ENCODE measurements around the gene RNF215. TPM values are rescaled to one million over a fixed set of nuclear protein-coding genes. Genes with fewer than 3 reads are reported as not detected.
A peak's percentile ranks its signal among the peaks of the same experiment; 100 is the strongest.

Gene RNF215
- 10.5 TPM for total RNA-seq
- long read RNA-seq, transcript RNF215-203 (9 exons, 1,992 nt) = major isoform, 12 of 18 reads
- long read RNA-seq, partial matches to known transcripts = 1 of 18 reads
- long read RNA-seq, other reads (novel, unspliced or antisense) = 4 of 18 reads

GRCh38 chr22:30386960-30387827 lies at the start of gene RNF215:
RNF215 (minus strand) TSS chr22:30387411; CDS start chr22:30387313, 98 bp downstream.
- intact Hi-C loops (cut with DNase I) = loop anchor here (1.0 to 5.0 kb wide), 5 partner anchors 31 to 280 kb away; partner anchors contain the start of genes SF3A1 and TBC1D10A

GRCh38 chr22:30436196-30436595 lies 49.0 kb upstream of the RNF215 start:
- intact Hi-C loops (cut with DNase I) = no loop called here
- no peak for DNase-seq (ENCODE audit: low spot score)

More at GRCh38 chr22:30386960-30387827, at the start of gene RNF215:
- peak; percentile 94 for DNase-seq (ENCODE audit: low spot score)

GRCh38 chr22:30435674-30436126 lies 48.5 kb upstream of the RNF215 start:
- DNase-seq (ENCODE audit: low spot score) = peak; percentile 75
- intact Hi-C loops (cut with DNase I) = no loop called here

- DNase-seq (ENCODE audit: low spot score) = no peak
- intact Hi-C loops (cut with DNase I) = no loop called here
These were observed 47.6 kb upstream of the RNF215 start for GRCh38 chr22:30434843-30435242.

- no peak for DNase-seq (ENCODE audit: low spot score)
- intact Hi-C loops (cut with DNase I) = no loop called here
These were observed 46.6 kb upstream of the RNF215 start for GRCh38 chr22:30433773-30434172.

GRCh38 chr22:30433227-30433626 lies 46.0 kb upstream of the RNF215 start:
- intact Hi-C loops (cut with DNase I) = no loop called here
- no peak for DNase-seq (ENCODE audit: low spot score)

- intact Hi-C loops (cut with DNase I) = no loop called here
- DNase-seq (ENCODE audit: low spot score) = no peak
These were observed 45.3 kb upstream of the RNF215 start for GRCh38 chr22:30432520-30432919.

GRCh38 chr22:30432096-30432495 lies 44.9 kb upstream of the RNF215 start:
- DNase-seq (ENCODE audit: low spot score) = no peak
- intact Hi-C loops (cut with DNase I) = no loop called here

GRCh38 chr22:30430933-30431332 lies 43.7 kb upstream of the RNF215 start:
- intact Hi-C loops (cut with DNase I) = no loop called here
- no peak for DNase-seq (ENCODE audit: low spot score)

GRCh38 chr22:30429887-30430286 lies 42.7 kb upstream of the RNF215 start:
- intact Hi-C loops (cut with DNase I) = loop anchor here (10.0 kb wide), 1 partner anchor 165 kb away; the partner anchor contains the start of gene PES1
- no peak for DNase-seq (ENCODE audit: low spot score)

- DNase-seq (ENCODE audit: low spot score) = no peak
- intact Hi-C loops (cut with DNase I) = loop anchor here (10.0 kb wide), 1 partner anchor 167 kb away; the partner anchor contains the start of gene PES1
These were observed 40.7 kb upstream of the RNF215 start for GRCh38 chr22:30427871-30428270.

GRCh38 chr22:30426388-30427353 lies 39.5 kb upstream of the RNF215 start:
- intact Hi-C loops (cut with DNase I) = loop anchor here (10.0 kb wide), 1 partner anchor 168 kb away; the partner anchor contains the start of gene PES1
- peak; percentile 86 for DNase-seq (ENCODE audit: low spot score)

- intact Hi-C loops (cut with DNase I) = loop anchor here (10.0 kb wide), 1 partner anchor 169 kb away; the partner anchor contains the start of gene PES1
These were observed 38.6 kb upstream of the RNF215 start, which contains the start of gene MTFP1 for GRCh38 chr22:30425616-30426387. MTFP1 (plus strand) TSS chr22:30425768; CDS start chr22:30425880, 112 bp downstream.

GRCh38 chr22:30425327-30425615 lies 38.1 kb upstream of the RNF215 start:
- intact Hi-C loops (cut with DNase I) = loop anchor here (10.0 kb wide), 1 partner anchor 170 kb away; the partner anchor contains the start of gene PES1
- DNase-seq (ENCODE audit: low spot score) = no peak

More at GRCh38 chr22:30425616-30426387, 38.6 kb upstream of the RNF215 start, which contains the start of gene MTFP1:
- DNase-seq (ENCODE audit: low spot score) = peak; percentile 79

- DNase-seq (ENCODE audit: low spot score) = no peak
- intact Hi-C loops (cut with DNase I) = loop anchor here (1.0 to 10.0 kb wide), 2 partner anchors 135 to 170 kb away; partner anchors contain the start of genes CASTOR1 and PES1
These were observed 37.5 kb upstream of the RNF215 start for GRCh38 chr22:30424534-30425326.

- peak; percentile 99 for DNase-seq (ENCODE audit: low spot score)
- intact Hi-C loops (cut with DNase I) = loop anchor here (1.0 to 10.0 kb wide), 2 partner anchors 135 to 171 kb away; partner anchors contain the start of genes CASTOR1 and PES1
These were observed 36.8 kb upstream of the RNF215 start for GRCh38 chr22:30423959-30424533.

- no peak for DNase-seq (ENCODE audit: low spot score)
- intact Hi-C loops (cut with DNase I) = loop anchor here (10.0 kb wide), 1 partner anchor 171 kb away; the partner anchor contains the start of gene PES1
These were observed 36.2 kb upstream of the RNF215 start for GRCh38 chr22:30423301-30423958.

All from cardiac septum (tissue), 1 donor.